Measurements from ENCODE around the gene GDAP2. TPM values are rescaled to one million over a fixed set of nuclear protein-coding genes. Genes with fewer than 3 reads are reported as not detected.

The GDAP2 gene
- total RNA-seq, 1 experiment from 2014 or later, result 24.4 TPM

- no peak for DNase-seq
- no peak overlapping the region for H2BK15ac ChIP-seq (ENCODE audit: low read depth, low read length)
- H3K79me1 ChIP-seq (ENCODE audit: insufficient read depth, low read depth, low read length, poor library complexity, severe bottlenecking), result no peaks in the 10 kb centered on the region
- no peak overlapping the region for H2AFZ ChIP-seq (ENCODE audit: low read length)
- H3K23ac ChIP-seq (ENCODE audit: insufficient read length, low read depth, low read length), result no peak overlapping the region
- H4K5ac ChIP-seq (ENCODE audit: insufficient read length, low read depth, low read length), result no peak overlapping the region
- no peak overlapping the region for H3K18ac ChIP-seq (ENCODE audit: insufficient read length, low read depth, low read length)
- Mint-ChIP-seq H3K27me3 (ENCODE audit: low read depth) (no peaks in the 10 kb centered on the region), H3K4me1 (no peaks in the 10 kb centered on the region), H3K9me3 (no peaks in the 10 kb centered on the region), H3K36me3 (ENCODE audit: insufficient read depth in 1 of 3, low read depth in 3 of 3) (peaks cover 2 to 7% (median 4%) of the 10 kb centered on the region in 3 experiments; a peak in 6 of 7 replicates), H3K4me3 (no peak overlapping the region), H3K27ac (no peak overlapping the region; a peak in 1 of 7 replicates)
- H3K9me3 ChIP-seq (ENCODE audit: control insufficient read depth, low read depth, low read length), result no peaks in the 10 kb centered on the region
- H4K8ac ChIP-seq (replicated peaks; ENCODE audit: insufficient read length, low read depth, low read length), result no peak overlapping the region
- H3K9ac ChIP-seq (ENCODE audit: extremely low read depth, insufficient read length, low read length), result no peak overlapping the region
- H2BK12ac ChIP-seq (ENCODE audit: insufficient read length, low read depth, low read length), result no peak overlapping the region
- H3K4ac ChIP-seq (ENCODE audit: low read depth, low read length), result no peak overlapping the region
- H2AK5ac ChIP-seq (ENCODE audit: insufficient read length, low read length), result no peak overlapping the region
- H3K56ac ChIP-seq (ENCODE audit: insufficient read length, low read depth, low read length), result no peak overlapping the region
- no peak overlapping the region for H3K4me2 ChIP-seq (ENCODE audit: insufficient read depth, insufficient read length, low read length)
- H2BK5ac ChIP-seq (ENCODE audit: insufficient read length, low read length), result no peak overlapping the region
- H3K4me1 ChIP-seq (ENCODE audit: insufficient read depth, low read length), result no peaks in the 10 kb centered on the region
- H3T11ph ChIP-seq (ENCODE audit: low read length), result no peak overlapping the region
- no peaks in the 10 kb centered on the region for H3K27me3 ChIP-seq (ENCODE audit: insufficient read depth, low read length)
- no peak overlapping the region for H4K91ac ChIP-seq (ENCODE audit: insufficient read length, low read depth, low read length)
- H4K20me1 ChIP-seq (ENCODE audit: control insufficient read depth, insufficient read depth, insufficient read length), result no peaks in the 10 kb centered on the region
- no peak overlapping the region for H2BK120ac ChIP-seq (ENCODE audit: low read depth, low read length, poor library complexity, severe bottlenecking)
- no peak for TF ChIP-seq CTCF (conservative IDR thresholded peaks at IDR 0.05)
- no peak overlapping the region for H3K14ac ChIP-seq (ENCODE audit: insufficient read depth, low read length)
- H3K79me2 ChIP-seq (ENCODE audit: insufficient read depth, low read length), result no peaks in the 10 kb centered on the region
- H3K23me2 ChIP-seq (ENCODE audit: insufficient read length, low read depth, low read length, poor library complexity, severe bottlenecking), result no peaks in the 10 kb centered on the region
- H3K27ac ChIP-seq (ENCODE audit: insufficient read length, low read depth, low read length), result no peak overlapping the region
- no peak overlapping the region for H2BK20ac ChIP-seq (ENCODE audit: low read depth, low read length, poor library complexity, severe bottlenecking)
- WGBS (ENCODE audit: extremely low coverage, insufficient read length, low lambda C conversion rate), result no CpG with 5 or more reads among the region's 2 CpGs
Observed at GRCh38 chr1:117860896-117861610, 68.4 kb downstream of the GDAP2 start.

Data from H9 (cell line).